Neural cell (in vitro differentiated cells): ENCODE data around the gene ZNF79.

Source experiments
- EZH2 ChIP-seq: fragments of 200-600, 300-800 bp; shearing (Covaris generic), sonication (generic); IDR thresholded peaks from 2 replicates; pipeline ENCODE4 v1.6.1; 2014; ENCODE audit warnings: antibody characterized with exemption, low read length, borderline replicate concordance, mild to moderate bottlenecking; ENCODE audit not compliant: insufficient read depth, poor library complexity, severe bottlenecking
- MXI1 ChIP-seq: fragments of 450-650 bp; conservative IDR thresholded peaks from 2 replicates; pipeline ENCODE4 v1.6.1; 2014; ENCODE audit warnings: antibody characterized with exemption, mild to moderate bottlenecking; ENCODE audit not compliant: poor library complexity, severe bottlenecking
- RAD21 ChIP-seq: fragments of 450-650 bp; conservative IDR thresholded peaks from 2 replicates; pipeline ENCODE4 v1.6.1; 2014; ENCODE audit warnings: antibody characterized with exemption, mild to moderate bottlenecking, moderate library complexity
- REST ChIP-seq: IDR thresholded peaks from 2 replicates; pipeline ENCODE4 v1.6.1; 2012; ENCODE audit warnings: borderline replicate concordance
- SMC3 ChIP-seq: fragments of 450-650 bp; conservative IDR thresholded peaks from 2 replicates; pipeline ENCODE4 v1.6.1; 2014; ENCODE audit warnings: antibody characterized with exemption, mild to moderate bottlenecking, moderate library complexity; ENCODE audit not compliant: poor library complexity
- TAF1 ChIP-seq: IDR thresholded peaks from 2 replicates; pipeline ENCODE4 v1.6.1; 2012; ENCODE audit warnings: low read depth
- TF ChIP-seq, protein P1 (sequence below): fragments of 450-650 bp; IDR thresholded peaks from 2 replicates; pipeline ENCODE4 v1.5.1; 2014; ENCODE audit warnings: antibody characterized with exemption, mild to moderate bottlenecking, moderate library complexity; ENCODE audit not compliant: poor library complexity, severe bottlenecking

GRCh38 chr9:127446713-127447415 lies 22.7 kb downstream of the ZNF79 start:
- TF ChIP-seq RAD21 (no peak), EZH2 (no peak), REST (no peak), SMC3 (no peak), TAF1 (no peak), MXI1 (no peak)
- TF ChIP-seq, protein P1, sequence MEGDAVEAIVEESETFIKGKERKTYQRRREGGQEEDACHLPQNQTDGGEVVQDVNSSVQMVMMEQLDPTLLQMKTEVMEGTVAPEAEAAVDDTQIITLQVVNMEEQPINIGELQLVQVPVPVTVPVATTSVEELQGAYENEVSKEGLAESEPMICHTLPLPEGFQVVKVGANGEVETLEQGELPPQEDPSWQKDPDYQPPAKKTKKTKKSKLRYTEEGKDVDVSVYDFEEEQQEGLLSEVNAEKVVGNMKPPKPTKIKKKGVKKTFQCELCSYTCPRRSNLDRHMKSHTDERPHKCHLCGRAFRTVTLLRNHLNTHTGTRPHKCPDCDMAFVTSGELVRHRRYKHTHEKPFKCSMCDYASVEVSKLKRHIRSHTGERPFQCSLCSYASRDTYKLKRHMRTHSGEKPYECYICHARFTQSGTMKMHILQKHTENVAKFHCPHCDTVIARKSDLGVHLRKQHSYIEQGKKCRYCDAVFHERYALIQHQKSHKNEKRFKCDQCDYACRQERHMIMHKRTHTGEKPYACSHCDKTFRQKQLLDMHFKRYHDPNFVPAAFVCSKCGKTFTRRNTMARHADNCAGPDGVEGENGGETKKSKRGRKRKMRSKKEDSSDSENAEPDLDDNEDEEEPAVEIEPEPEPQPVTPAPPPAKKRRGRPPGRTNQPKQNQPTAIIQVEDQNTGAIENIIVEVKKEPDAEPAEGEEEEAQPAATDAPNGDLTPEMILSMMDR, result no peak
